Activated CD4-positive, alpha-beta T cell treated with anti-CD3 and anti-CD28 coated beads for 1 hour (primary cell): Measurements from ENCODE around the gene DIPK2A.

ENCODE experiments used
- DNase-seq: peaks from one replicate; pipeline ENCODE4 v3.0.0-alpha.2; 2020

Gene DIPK2A, protein sequence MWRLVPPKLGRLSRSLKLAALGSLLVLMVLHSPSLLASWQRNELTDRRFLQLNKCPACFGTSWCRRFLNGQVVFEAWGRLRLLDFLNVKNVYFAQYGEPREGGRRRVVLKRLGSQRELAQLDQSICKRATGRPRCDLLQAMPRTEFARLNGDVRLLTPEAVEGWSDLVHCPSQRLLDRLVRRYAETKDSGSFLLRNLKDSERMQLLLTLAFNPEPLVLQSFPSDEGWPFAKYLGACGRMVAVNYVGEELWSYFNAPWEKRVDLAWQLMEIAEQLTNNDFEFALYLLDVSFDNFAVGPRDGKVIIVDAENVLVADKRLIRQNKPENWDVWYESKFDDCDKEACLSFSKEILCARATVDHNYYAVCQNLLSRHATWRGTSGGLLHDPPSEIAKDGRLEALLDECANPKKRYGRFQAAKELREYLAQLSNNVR

GRCh38 chr3:143971359-143972154, at the start of gene DIPK2A:
TSS of gene DIPK2A (plus strand) at chr3:143971823. CDS start at chr3:143972333, 510 bp downstream.
- DNase-seq: peak; percentile 91

- DNase-seq: no peak
Measured at GRCh38 chr3:143924522-143925285, 46.9 kb upstream of the DIPK2A start.

- no peak for DNase-seq
Measured at GRCh38 chr3:143928056-143928455, 43.6 kb upstream of the DIPK2A start.

- no peak for DNase-seq
Measured at GRCh38 chr3:143928541-143929255, 42.9 kb upstream of the DIPK2A start.

DNA sequence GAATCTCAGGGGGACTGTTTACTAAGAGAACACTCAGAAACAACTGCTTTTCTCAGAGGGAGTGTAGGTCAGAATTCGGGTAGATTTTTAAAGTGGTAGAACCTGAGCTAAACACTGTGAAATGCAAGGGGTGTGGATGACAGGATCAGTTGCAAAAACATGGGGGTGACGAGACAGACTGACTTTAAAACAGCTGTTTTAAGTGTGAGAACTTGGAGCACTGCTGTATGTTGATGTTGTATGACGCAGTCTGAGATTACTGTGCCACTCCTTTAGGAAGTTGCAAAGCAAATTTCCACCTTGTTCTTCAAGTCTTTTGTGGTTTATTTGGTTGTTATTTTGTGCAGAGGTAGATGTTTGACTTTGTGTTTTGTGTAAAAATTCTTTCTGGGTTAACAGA, 36.8 kb upstream of the DIPK2A start:
- DNase-seq: no peak

GRCh38 chr3:143935678-143936077, 35.9 kb upstream of the DIPK2A start:
- no peak for DNase-seq

GRCh38 chr3:143950810-143951209, 20.8 kb upstream of the DIPK2A start:
- no peak for DNase-seq

DNA sequence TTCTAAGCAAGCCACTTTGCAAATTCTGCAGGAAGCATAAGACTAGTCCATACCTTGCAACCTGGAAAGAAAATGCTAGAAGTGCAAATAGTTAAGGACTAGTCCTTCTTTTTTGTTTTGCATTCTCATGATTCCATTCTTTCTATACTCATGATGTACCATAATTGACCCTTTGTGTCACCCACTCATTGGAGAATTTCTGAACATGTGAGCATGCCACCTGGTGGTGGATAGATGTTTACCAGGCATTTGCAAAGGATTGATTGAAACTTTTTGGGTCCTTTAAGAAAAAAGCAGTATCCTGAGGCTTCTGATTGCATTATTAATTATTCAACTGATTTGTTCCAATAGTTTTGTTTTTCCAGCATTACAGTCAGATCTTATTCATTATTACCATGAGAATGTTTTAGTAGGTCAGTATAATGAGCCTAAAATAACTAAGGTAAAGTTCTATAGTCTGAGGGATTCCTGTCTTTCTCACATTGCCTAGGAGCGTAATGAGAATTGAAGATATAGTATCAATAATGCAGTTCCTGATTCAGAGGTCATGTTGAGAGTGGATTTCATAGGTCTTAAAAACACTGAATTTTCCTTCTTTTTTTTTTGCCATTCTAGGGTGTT, 20.2 kb upstream of the DIPK2A start:
- no peak for DNase-seq

DNA sequence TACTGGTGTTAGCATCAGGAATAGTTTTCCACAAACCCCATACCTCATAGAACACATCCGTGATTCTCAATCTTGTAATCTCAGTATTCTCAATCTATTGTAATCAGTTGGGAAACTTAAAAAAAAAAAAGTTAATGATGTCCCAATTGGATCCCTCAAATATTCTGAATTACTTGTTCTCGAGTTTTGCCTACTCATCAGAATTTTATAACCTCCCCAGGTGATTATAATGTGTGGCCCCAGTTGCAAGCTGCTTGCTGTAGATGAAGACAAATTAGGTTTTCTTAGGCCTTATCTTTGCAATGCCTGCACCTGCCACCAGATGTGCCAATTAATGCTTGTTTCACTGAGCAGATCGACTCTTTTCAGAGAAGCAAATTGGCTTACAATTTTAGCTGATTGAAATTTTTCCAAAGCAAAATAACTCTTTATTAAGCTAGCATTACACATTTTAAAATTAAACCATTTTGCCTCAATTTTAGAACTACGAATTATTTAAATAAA, 19.0 kb upstream of the DIPK2A start:
- DNase-seq: no peak

DNA sequence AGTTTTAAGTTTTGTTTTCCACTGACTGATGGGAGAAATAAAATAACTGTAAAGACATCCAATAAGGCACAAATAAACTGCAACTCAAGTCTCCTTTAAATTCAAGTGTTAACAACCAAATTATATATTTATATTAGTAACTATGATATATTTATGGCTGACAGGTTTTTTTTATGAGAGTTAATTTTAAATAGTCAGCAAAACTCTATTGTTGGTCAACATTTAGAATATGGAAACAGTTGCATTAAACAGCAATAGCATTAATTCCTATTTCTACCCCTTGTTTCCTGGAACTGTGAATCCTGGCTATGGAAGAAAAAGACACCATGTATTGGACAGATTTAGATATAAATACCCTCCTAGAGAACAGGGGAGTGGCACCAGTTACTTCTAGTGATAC, 16.5 kb upstream of the DIPK2A start:
- no peak for DNase-seq

DNA sequence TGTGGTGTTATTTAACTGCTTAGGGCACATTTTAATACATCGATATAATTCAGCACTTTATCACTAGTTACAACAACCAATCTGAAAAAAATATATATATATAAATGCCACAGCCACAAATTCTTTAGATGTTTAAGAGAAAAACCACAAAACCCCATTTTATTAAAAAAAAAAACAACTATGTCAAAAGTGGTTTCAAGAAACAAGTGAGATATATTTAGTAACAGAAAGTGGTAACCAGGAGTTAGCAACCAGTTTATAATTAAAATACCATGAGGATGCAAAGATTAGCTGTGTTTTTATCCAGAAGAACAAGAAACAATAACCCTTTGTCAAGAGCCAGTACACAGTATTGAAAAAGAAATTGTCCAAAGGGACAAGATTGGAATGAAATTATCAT, 14.8 kb upstream of the DIPK2A start:
- DNase-seq: no peak

- no peak for DNase-seq
Measured at GRCh38 chr3:143957453-143957852, 14.2 kb upstream of the DIPK2A start.

- no peak for DNase-seq
Measured at GRCh38 chr3:143958966-143959365, 12.7 kb upstream of the DIPK2A start.

DNA sequence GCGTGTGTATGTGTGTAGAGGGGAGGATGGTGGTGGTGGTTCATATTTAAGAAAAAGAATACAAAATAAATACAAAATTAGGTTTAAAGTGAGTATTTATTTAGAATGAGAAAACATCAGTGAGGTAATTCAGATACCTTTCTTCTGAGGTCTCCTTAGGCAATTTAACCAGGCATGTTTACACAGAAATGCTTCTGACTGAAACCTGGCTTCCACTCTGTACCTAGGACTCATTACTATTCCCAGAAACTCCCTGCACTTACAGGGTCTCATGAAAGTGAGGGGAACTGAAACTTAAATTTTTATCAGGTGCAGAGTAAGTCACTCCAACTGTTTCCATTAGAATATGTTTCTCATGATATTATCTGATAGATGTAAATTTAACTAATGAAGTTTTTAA, 10.3 kb upstream of the DIPK2A start:
- no peak for DNase-seq

DNA sequence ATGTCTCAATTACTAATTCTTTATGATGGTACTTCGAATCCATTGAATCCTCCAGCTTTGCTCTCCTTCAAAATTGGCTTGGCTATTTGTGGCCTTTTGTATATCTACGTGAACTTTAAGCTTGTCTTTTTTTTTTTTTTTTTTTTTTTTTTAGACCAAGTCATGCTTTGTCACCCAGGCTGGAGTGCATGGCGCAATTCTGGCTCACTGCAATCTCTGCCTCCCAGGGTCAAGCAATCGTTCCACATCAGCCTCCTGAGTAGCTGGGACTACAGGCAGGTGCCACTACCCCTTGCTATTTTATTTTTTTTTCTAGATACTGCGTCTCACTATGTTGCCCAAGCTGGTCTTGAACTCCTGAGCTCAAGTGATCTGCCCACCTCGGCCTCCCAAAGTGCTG, 7.7 kb upstream of the DIPK2A start:
- DNase-seq: no peak

- peak; percentile 34 for DNase-seq
Measured at GRCh38 chr3:143970773-143971358, 757 bp upstream of the DIPK2A start.

GRCh38 chr3:143972155-143972504, 507 bp downstream of the DIPK2A start:
- DNase-seq: no peak

DNA sequence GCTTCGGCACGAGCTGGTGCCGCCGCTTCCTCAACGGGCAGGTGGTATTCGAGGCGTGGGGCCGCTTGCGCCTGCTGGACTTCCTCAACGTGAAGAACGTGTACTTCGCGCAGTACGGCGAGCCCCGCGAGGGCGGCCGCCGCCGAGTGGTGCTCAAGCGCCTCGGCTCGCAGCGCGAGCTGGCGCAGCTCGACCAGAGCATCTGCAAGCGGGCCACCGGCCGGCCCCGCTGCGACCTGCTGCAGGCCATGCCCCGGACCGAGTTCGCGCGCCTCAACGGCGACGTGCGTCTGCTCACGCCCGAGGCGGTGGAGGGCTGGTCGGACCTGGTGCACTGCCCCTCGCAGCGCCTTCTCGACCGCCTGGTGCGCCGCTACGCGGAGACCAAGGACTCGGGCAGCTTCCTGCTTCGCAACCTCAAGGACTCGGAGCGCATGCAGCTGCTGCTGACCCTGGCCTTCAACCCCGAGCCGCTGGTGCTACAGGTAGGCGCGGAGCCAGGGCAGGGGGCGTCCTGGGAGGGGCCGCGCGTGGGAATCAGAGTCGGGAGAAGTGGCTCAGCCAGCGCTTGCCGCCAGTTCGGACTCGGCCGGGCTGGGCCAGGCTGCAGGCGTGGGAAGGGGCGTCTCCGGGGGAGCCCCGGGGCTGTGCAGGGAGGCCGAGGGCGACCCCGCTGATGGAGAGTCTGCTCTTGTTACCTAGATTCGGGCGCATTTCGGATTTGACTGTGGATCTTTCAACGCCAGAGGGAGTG, 1.1 kb downstream of the DIPK2A start:
- peak; percentile 43 for DNase-seq

GRCh38 chr3:143973259-143974021, 1.8 kb downstream of the DIPK2A start:
- no peak for DNase-seq
